ENCODE results near the gene WDR70. TPM values are rescaled to one million over a fixed set of nuclear protein-coding genes. Genes with fewer than 3 reads are reported as not detected.

The WDR70 gene
- total RNA-seq, 4 donors from 2014 or later = 30.3 to 33.6 (median 32.6) TPM

GRCh38 chr5:37717613-37718431 lies 338.7 kb downstream of the WDR70 start:
- no peak for TF ChIP-seq CTCF (IDR thresholded peaks at IDR 0.05; ENCODE audit: low read depth)

GRCh38 chr5:37720550-37720952 lies 341.4 kb downstream of the WDR70 start:
- TF ChIP-seq CTCF (IDR thresholded peaks at IDR 0.05; ENCODE audit: low read depth) = no peak

- no peak for TF ChIP-seq CTCF (IDR thresholded peaks at IDR 0.05; ENCODE audit: low read depth)
Measured at GRCh38 chr5:37721447-37721871, 342.3 kb downstream of the WDR70 start.

GRCh38 chr5:37722236-37723161 lies 343.4 kb downstream of the WDR70 start:
- no peak for TF ChIP-seq CTCF (IDR thresholded peaks at IDR 0.05; ENCODE audit: low read depth)

GRCh38 chr5:37723162-37723961 lies 344.2 kb downstream of the WDR70 start:
- TF ChIP-seq CTCF (IDR thresholded peaks at IDR 0.05; ENCODE audit: low read depth) = no peak

- no peak for TF ChIP-seq CTCF (IDR thresholded peaks at IDR 0.05; ENCODE audit: low read depth)
Measured at GRCh38 chr5:37724395-37725125, 345.4 kb downstream of the WDR70 start.

Measured in subcutaneous adipose tissue (tissue), 4 donors.